ENCODE results near the gene TAS1R2.
A peak's percentile ranks its signal among the peaks of the same experiment; 100 is the strongest.
"Not testable (repeated sequence)": the region's sequence is repeated elsewhere in the genome, so short reads cannot be mapped to it uniquely, and the experiment has no call there.

TAS1R2 gene

DNA sequence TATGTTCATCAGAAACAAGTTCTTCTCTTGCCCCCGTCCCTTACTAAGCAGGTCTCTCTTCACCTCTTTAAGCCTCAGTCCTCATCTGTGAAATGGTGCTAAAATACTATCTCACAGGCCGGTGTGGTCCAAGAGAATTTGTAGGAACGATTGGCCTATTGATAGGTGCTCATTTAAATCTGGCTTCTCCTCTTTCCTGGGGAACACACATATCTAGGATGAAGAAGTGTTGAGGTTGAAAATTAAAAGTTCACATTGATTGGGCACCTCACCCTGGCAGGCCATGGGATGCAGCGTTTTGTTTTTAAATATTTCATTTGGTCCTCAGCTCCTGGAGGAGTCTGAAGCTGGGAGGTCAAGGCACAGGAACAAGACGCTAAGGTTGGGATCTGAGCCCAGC is 8.9 kb upstream of the TAS1R2 start:
- no peak for DNase-seq

DNA sequence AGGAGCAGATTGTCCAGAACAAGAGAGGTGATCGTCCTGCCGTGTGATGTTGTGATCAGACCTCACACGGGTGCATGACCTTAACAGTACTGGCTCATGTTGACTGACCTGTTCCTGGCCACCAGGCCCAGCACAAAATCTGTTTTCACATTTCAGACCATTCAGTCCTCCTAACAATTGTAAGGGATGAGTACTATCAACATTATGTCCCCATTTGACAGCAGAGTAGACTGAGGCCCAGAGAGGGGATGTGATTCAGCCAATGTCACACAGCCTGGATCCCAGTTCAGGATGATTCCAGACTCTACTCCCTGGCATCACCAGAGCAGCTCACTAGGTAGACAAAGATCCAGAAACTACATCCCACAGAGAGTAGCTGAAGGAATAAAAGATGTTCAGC is 7.4 kb upstream of the TAS1R2 start:
- DNase-seq = no peak

DNA sequence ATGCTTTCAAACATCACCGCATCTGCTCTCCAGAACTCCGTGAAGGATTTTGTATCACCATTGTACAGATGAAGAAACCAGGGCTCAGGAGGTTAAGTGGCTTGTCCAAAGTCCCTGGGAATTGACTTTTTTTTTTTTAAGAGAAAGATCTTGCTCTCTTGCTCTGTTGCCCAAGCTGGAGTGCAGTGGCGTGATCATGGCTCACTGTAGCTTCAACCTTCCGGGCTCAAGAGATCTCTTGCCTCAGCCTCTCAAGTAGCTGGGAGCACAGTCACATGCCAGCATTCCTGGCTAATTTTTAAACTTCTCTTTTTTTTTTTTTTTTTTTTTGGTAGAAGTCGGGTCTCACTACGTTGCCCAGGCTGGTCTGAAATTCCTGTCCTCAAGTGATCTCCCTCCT is 6.9 kb upstream of the TAS1R2 start:
- DNase-seq = no peak

DNA sequence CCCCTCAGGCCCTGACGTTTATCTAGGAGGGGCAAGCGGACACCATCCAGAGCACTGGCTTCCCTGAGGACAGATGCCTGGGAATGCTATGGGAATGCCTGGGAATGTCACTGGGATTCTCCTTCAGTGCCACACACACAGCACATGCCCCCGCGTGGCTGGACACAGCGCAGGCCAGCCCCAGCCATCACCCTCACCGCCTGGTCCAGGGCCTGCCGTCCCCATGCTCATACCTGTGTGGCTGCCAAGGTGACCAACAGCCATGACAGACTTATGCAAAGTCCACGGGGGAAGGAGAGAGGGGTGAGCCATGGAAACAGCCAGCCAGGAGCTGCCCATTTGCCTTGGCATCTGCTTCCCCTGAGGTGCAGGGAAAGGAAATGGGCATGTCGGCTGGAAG is 5.7 kb upstream of the TAS1R2 start:
- DNase-seq = no peak

DNA sequence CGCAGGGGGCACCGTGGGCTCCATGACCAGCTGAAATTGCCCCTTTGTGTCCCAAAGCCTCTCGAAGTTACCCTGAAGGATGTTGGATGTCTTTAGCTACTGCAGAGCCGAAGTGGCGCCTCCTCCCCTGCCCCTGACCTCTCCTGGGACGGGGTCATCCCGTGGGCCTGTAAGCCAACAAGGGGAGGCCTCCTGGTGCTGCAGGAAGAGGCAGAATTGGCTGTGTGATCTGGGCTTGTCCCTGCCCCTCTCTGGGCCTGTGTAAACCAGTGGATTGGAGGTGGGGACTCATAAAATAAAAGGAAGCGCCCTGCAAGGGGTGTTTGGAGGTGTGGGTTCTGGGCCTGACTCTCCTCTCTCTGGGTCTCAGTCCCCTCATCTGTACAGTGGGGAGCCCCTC is 2.1 kb upstream of the TAS1R2 start:
- no peak for DNase-seq

DNA sequence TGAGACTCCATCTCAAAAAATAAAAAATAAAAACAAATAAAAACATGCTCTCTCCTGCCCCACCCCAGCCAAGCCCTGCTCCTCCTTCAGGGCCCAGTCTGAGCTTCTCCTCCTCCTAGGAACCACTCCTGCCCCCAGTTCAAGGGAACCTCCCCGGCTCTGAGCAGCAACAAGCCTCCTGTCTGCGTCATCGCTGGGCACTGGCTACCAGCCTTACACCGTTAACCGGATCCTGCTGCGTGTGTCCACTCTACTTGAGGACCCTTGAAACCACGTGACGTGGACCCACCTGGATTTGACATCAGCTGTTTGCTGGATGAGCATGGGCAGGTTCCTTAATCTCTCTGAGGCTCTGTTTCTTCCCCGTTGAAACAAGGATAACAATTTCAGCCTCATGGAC is 1.6 kb upstream of the TAS1R2 start:
- DNase-seq = no peak

DNA sequence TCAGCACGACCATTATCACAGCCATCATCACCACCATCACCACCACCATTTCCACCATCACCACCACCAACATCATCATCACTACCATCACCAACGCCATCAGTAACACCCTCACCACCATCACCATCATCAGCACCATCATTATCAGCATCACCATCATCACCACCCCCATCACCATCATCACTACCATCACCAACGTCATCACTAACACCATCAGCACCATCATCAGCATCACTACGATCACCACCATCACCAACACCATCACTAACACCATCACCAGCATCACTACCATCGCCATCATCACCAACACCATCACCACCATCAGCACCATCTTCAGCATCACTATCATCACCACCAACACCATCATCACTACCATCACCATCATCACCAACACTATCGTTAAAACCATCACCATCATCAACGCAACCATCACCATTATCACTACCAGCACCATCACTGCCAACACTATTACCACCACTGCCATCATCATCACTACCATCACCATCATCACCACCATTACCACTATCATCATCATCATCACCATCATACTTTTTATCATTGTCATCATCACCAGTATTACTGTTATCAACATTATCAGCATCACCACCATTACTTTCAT is 1.3 kb downstream of the TAS1R2 start:
- no peak for DNase-seq

DNA sequence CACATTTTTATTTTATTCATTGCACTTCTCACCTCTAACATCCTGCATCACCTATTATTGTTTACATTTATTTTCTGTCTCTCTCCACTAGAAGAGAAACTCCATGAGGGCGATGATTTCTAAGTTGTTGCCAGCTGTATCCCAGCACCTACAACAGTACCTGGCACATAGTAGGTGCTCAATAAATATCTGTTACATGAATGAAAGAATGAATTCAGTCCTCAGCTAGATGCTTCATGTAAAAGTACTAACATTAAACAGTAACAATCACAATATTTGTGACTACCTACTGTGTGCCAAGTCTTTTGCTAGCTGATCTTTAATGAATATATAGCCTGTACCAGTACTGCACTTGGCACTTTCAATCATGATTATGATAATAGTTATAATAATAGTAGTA is 3.0 kb downstream of the TAS1R2 start:
- DNase-seq = no peak

DNA sequence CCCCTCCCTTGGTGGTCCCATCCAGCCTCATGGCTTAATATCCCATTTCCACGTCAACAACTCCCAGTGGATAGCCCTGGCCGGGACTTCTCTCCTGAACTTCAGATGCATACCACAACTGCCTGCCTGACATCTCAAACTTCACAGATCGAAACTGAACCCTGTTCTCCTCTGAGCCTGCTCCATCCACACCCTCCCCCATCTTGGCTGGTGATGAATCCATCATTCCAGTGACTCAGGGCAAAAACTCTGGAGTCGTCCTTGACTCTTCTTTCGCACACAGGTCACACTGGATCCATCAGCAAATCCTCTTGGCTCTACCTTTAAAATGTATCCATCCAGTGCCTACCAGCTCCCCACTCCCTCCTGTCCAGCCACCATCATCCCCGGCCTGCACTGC is 3.9 kb downstream of the TAS1R2 start:
- DNase-seq = no peak

DNA sequence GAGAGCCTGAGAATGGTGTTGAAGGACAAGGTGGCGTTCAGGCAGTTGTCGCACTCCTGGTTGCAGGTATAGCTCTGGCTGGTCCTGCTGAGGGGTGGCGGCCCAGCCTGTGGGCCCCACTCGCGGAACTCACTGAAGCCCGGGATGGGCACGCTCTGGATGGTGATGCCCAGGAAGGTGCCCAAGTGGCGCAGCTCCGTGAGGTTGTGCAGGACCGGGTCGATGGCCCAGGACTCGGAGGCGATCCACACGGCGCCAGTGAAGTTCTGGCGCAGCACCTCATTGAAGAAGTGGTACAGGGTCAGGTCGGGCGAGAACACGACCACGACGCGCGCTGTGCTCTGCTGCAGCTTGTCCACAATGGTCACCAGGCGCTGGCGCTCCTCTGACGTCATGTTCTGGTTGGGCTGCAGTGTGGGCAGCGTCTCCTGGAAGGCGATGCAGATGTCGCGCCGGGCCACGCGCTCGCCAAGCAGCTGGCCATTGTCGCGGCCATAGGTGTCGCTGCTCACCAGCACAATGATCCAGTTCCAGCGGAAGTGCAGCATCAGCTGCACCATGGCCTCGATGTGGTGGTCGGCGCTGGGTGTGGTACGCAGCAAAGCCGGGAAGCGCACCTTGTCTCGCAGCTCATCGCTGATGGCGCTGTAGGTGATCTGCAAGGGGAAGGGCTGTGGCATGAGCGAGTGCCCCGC is 5.0 kb downstream of the TAS1R2 start:
- DNase-seq = no peak

DNA sequence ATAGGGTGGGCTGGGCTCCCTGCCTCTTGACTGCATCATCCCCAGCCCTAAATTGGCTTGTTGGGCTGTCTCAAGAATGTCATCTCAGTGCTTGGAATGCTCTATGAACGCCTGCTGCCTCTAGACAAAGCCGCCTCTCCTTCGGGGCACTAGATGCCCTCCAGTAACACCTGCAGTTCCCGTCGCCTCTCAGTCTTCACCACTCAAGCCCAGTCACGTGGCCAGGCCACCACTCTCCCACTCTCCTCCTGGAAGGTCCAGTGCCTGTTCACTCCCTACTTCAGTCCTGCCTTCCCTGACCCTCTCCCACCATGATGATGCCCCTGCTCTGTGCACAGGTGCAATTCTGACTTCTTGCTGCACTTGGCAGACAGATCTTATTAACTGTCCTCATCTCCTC is 7.0 kb downstream of the TAS1R2 start:
- no peak for DNase-seq

DNA sequence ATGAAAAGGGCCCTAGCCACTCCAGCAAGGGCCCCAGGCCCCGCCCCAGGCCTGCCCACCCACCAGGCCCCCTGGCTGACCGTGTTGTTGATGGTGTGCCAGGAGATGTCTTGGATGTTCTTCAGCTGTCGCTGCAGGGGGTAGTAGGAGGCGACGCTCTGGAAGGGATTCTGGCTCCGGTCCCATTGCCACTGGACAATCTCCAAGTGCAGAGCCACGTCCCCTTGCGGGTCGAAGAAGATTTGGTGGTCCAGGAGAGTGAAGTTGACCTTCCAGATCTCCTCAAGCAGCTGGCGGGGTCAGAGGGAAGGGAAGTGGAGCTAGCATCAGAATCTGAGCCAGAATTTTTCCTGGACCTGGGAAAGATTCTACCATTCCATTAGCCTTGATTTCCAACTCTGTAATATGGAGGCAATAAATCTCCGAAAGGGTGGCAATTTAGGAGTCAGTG is 10.2 kb downstream of the TAS1R2 start:
- DNase-seq = no peak

DNA sequence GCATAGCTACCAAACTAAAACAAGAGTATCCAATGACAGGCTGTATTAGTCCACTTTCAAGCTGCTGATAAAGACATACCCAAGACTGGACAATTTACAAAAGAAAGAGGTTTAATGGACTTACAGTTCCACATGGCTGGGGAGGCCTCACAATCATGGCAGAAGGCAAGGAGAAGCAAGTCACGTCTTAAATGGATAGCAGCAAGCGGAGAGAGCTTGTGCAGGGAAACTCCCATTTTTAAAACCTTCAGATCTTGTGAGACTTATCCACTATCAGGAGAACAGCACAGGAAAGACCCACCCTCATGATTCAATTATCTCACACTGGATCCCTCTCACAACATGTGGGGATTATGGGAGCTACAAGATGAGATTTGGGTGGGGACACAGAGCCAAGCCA is 11.7 kb downstream of the TAS1R2 start:
- not testable (repeated sequence) for DNase-seq

DNA sequence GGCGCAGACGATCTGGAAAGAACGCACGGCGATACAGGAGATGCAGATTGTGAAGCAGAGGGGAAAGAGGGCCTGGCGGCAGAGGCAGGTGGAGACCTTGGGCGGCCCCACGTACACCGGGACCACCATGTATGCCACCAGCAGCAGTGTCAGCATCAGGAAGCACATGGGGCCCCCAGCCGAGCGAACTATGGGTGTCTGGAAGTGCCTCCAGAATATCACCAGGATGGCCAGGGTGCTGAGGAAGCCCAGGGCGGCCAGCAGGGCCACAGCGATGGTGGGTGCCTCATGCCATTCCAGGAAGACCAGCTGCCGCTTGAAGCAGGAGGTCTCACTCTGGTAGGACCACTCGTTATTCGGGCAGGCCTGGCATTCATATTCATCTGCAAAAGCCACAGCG is 19.3 kb downstream of the TAS1R2 start:
- no peak for DNase-seq

DNA sequence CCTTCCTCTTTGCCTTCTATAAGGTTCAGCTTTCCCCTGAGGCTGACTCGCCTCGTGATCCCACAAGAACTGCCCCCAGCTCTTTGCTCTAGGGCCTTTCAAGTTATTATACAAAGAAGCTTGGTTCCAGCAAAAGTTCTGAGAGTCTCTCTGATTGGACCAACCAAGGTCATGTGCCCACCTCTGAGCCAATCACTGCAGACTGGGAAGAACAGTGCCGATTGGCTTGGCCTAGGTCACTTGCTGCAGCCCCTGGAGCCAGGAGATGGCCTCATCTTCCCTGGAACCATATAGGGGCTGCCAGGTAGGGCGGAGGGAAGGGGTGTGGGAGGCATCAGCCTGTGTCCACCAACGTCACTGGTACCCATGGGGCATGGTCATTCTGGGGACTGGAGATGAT is 22.8 kb downstream of the TAS1R2 start:
- DNase-seq = no peak

DNA sequence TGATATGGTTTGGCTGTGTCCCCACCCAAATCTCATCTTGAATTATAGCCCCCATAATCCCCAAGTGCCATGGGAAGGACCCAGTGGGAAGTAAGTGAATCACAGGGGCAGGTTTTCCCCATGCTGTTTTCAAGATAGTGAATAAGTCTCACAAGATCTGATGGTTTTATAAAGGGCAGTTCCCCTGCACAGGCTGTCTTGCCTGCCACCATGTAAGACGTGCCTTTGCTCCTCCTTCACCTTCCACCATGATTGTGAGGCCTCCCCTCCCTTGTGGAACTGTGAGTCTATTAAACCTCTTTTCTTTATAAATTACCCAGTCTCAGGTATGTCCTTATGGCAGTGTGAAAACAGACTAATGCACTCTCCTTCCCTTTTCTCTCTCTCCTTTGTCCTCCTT is 27.1 kb downstream of the TAS1R2 start:
- DNase-seq = not testable (repeated sequence)

DNA sequence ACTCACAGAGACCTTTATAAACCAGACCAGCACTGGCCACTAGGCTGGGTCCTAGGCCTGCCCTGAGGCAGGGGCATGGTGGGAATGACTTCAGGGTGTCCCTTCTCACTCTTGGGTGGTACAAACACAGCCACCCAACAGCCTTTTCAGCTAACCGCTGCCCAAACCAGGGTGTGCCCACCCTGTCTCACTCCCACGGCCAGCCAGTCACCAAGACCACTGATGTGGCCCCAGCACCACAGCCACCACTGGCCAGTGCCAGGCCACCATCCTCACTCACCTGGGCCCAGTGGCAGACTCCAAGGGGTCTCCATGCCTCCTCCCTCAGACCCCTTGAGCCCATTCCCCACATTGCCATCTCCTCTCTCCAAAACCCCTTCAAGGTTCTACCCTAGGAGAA is 27.8 kb downstream of the TAS1R2 start:
- DNase-seq = no peak

DNA sequence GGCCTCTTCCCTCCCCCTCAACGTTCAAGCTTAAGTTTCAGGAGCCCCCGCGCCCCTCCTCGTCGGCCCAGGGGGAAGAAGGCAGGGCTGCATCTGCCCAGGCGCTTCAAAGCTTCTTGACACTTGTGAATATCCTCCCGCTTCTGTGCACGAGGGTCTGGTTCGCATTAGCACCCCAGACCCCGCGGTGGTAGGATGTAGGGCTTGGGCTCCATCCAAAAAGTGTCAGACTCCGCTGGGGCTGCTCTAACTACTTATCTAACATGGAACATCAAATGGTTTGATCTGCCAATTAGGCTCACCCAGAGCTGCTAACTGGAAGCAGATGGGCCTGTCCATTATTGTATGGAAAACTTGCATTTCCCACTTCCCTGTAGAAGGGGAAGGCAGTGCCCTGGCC is 28.9 kb downstream of the TAS1R2 start:
- DNase-seq = no peak

DNA sequence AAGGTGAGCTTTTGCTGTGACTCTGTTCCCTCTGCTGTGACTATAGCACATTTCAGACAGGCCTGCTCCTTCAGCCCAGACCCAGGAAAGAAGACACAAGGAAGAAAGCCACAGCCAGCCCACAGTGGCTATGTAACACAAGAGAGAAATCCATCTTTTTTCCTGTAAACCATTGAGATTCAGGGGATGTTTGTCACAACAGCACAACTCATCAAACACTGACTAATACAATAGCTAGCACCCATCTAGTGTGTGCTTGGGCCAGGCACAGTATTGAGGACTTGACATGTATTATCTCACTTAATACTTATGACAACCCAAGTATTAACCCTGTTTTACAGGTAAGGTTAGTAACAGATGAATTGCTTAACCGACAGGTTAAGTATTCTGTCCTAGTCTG is 29.8 kb downstream of the TAS1R2 start:
- DNase-seq = no peak

DNA sequence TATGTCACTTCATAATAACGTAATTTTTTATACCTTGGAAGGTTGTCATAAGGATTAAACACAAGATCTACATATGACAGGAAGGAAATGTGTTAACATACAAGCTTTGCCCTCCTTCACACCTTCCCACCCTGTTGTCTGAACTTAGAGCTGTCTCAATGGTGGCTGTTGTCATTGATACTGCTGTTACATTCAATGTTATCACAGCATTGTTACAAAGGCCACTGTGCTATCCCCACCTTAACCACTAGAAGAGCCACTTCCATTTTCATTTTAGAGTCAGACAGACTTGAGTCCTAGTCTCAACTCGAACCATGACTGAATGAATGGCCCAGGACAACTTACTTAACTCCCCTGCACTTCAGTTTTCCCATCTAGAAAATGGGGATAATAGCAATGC is 31.2 kb downstream of the TAS1R2 start:
- no peak for DNase-seq

DNA sequence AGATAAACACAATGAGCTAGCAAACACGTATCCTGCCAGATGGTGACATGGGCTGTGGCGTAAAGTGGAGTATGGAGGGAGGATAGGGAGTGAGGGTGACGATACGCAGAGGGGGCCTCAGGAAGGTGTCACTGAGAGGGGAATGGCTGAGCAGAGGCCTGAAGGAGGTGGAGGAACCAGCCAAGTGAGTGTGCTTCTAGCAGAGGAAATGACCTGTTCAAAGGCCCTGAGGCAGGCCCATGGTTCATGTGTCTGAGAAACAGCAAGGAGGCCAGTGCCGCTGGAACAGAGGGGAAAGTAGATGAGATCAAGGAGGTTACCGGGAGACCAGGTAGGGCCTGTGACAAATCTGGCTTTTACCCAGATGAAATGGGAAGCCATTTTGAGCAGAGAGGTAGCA is 36.0 kb downstream of the TAS1R2 start:
- no peak for DNase-seq

DNA sequence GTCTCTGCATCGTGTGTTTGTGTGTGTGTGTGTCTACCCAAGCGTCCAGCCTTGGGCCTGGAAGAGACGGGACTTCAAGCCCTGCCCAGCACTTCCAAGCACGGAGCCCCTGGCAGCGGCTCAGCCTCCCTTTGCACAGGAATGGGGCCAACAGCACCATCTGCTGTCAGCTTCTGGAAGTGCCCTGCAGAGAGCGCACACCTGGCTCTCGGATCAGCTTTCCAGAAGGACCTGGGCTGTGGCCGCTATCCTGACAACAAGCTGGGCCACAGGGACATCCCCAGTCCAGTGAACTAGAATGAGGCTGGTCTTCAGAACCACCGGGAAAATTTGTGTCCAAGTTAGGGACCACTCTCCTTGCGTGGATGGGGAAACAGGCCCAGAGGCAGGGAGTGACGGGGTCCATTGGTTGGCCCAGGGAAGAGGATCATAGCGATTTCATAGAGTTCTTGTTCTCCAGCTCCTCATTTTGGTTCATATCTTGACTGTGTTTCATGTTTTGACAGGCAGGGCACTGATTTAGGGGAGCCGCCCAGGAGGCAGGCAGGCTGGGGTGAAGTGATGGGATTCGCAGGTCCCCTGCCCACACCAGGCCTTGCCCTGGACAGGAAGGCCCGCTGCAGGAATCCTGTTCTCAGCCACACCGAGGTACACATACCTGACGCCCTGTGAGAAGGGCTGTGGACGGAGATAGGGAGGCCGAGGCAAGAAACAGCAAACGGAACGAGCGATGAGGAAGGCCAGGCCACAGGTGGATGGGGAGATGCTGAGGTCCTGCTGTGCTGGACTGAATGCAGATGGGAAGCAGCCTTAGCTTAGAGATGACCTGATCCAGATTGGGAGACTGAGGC is 38.4 kb downstream of the TAS1R2 start:
- peak; percentile 78 for DNase-seq

DNA sequence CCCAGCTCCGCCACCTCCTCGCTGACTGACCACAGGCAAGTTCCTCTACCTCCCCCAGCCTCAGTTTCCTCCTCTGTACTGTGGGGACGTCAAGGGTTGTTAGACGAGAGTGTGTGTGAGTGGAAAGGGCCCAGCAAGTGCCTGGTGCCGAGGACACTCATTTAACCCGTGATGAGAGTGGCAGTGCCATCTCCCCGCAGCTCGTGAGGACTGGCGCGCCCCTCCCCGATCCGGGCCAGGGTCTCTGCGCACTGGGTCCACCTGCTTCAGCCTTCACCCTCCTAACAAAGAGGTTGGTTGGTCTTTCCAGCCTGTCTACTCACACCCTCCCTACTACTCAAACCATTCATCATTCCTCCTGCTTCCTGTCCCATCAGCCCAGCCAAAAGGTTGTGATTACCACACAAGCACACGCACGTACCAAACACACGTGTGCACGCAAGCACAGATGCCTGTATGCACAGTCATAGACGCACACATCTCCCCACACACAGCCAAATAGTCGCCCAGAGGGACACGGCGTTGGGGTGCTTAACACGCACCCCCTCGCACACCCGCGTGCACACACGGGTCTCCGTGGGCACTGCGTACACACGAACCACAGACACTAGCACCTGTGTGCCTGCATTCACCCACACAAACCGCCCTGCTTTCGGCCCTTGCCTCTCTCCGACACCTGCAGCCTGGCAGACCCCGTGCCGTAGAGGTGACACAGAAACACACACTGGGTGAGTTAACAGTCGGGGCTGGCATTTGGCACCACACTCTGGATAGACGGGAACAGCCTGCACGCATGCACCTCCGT is 39.3 kb downstream of the TAS1R2 start:
- no peak for DNase-seq

All from activated CD4-positive, alpha-beta T cell treated with anti-CD3 and anti-CD28 coated beads for 48 hours (primary cell).